B cell (primary cell): ENCODE results near the gene MED27.

ENCODE experiments used
- EZH2 ChIP-seq: IDR thresholded peaks from 2 replicates; pipeline ENCODE4 v1.6.1; 2012; ENCODE audit warnings: borderline replicate concordance, low read depth, mild to moderate bottlenecking, moderate library complexity, low read length; ENCODE audit not compliant: insufficient read depth, poor library complexity, severe bottlenecking
- TF ChIP-seq, protein P1 (sequence below): fragments of 200-600 bp; IDR thresholded peaks from one replicate; pipeline ENCODE4 v1.8.0; 2022; ENCODE audit warnings: antibody characterized with exemption, mild to moderate bottlenecking

DNA sequence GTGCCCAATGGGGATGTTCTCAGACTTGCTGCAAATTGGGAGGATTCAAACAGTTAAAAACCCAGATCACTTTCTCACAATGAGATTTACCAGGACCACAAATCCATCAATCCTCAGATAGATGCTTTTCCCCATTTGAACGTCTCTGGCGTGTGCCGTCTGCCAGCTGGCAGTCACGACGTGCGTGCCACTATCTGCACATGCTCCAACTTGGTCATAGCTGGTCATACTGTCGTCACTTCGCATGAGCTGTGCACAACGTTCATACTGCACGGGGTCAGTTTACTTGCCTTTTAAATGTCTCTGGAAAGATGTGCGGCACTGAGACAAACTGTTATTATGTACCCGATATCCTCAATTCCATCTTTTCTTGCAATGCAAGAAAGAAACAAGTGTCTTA is 221.5 kb downstream of the MED27 start:
- TF ChIP-seq, protein P1, sequence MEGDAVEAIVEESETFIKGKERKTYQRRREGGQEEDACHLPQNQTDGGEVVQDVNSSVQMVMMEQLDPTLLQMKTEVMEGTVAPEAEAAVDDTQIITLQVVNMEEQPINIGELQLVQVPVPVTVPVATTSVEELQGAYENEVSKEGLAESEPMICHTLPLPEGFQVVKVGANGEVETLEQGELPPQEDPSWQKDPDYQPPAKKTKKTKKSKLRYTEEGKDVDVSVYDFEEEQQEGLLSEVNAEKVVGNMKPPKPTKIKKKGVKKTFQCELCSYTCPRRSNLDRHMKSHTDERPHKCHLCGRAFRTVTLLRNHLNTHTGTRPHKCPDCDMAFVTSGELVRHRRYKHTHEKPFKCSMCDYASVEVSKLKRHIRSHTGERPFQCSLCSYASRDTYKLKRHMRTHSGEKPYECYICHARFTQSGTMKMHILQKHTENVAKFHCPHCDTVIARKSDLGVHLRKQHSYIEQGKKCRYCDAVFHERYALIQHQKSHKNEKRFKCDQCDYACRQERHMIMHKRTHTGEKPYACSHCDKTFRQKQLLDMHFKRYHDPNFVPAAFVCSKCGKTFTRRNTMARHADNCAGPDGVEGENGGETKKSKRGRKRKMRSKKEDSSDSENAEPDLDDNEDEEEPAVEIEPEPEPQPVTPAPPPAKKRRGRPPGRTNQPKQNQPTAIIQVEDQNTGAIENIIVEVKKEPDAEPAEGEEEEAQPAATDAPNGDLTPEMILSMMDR: no peak
- TF ChIP-seq EZH2: no peak
